Retinal pigment epithelial cell (primary cell): ENCODE results near the gene CHTOP.
"Not testable (repeated sequence)": the region's sequence is repeated elsewhere in the genome, so short reads cannot be mapped to it uniquely, and the experiment has no call there.

Source experiments
- DNase-seq: peaks from one replicate; pipeline ENCODE4 v3.0.0-alpha.2; 2010; ENCODE audit warnings: low read depth
- H3K4me3 ChIP-seq: 2 replicates; pipeline ENCODE4 v1.5.1; 2011; ENCODE audit warnings: mild to moderate bottlenecking, low read length, control low read depth, moderate library complexity
- CTCF ChIP-seq: conservative IDR thresholded peaks from 2 replicates; pipeline ENCODE4 v1.5.1; 2011; ENCODE audit warnings: low read depth, low read length, control low read depth, inconsistent platforms

CHTOP gene

GRCh38 chr1:153631047-153632022 lies 2.5 kb upstream of the CHTOP start:
- TF ChIP-seq CTCF, result no peak
- H3K4me3 ChIP-seq, result no peak overlapping the region
- no peak for DNase-seq

GRCh38 chr1:153633161-153633753 lies 609 bp upstream of the CHTOP start:
- peak overlapping the region; percentile 71 for H3K4me3 ChIP-seq
- TF ChIP-seq CTCF, result no peak
- DNase-seq, result no peak

- no peak for TF ChIP-seq CTCF
- H3K4me3 ChIP-seq, result peak overlapping the region; percentile 6
- DNase-seq, result no peak
These were observed 2.0 kb downstream of the CHTOP start for GRCh38 chr1:153635872-153636271.

- no peak for TF ChIP-seq CTCF
- DNase-seq, result no peak
- no peak overlapping the region for H3K4me3 ChIP-seq
These were observed 2.4 kb downstream of the CHTOP start for GRCh38 chr1:153636312-153636711.

GRCh38 chr1:153638261-153638660 lies 4.4 kb downstream of the CHTOP start:
- no peak for TF ChIP-seq CTCF
- no peak for DNase-seq

GRCh38 chr1:153639280-153639679 lies 5.4 kb downstream of the CHTOP start:
- H3K4me3 ChIP-seq, result no peak overlapping the region
- no peak for DNase-seq
- TF ChIP-seq CTCF, result no peak

More at GRCh38 chr1:153638261-153638660, 4.4 kb downstream of the CHTOP start:
- no peak overlapping the region for H3K4me3 ChIP-seq

- not testable (repeated sequence) for DNase-seq, H3K4me3 ChIP-seq
These were observed 6.3 kb downstream of the CHTOP start for GRCh38 chr1:153640213-153640612.
